Head of caudate nucleus (tissue), 42 donors: ENCODE data around the gene B4GALT6.
"Not testable (repeated sequence)": the region's sequence is repeated elsewhere in the genome, so short reads cannot be mapped to it uniquely, and the experiment has no call there.

ENCODE experiments used
- DNase-seq, 42 donors: peaks; one replicate each; pipeline versions ENCODE4 v3.0.0 to v3.0.0-alpha.2; 2020 to 2021; ENCODE audit warnings: mixed read lengths in 7 of 42
- intact Hi-C: fragments of 100-400 bp; cut with DNase I; formaldehyde crosslinking; loops from one replicate; pipeline ENCODE4 v1.15.0; 2022

B4GALT6 gene, protein sequence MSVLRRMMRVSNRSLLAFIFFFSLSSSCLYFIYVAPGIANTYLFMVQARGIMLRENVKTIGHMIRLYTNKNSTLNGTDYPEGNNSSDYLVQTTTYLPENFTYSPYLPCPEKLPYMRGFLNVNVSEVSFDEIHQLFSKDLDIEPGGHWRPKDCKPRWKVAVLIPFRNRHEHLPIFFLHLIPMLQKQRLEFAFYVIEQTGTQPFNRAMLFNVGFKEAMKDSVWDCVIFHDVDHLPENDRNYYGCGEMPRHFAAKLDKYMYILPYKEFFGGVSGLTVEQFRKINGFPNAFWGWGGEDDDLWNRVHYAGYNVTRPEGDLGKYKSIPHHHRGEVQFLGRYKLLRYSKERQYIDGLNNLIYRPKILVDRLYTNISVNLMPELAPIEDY

DNA sequence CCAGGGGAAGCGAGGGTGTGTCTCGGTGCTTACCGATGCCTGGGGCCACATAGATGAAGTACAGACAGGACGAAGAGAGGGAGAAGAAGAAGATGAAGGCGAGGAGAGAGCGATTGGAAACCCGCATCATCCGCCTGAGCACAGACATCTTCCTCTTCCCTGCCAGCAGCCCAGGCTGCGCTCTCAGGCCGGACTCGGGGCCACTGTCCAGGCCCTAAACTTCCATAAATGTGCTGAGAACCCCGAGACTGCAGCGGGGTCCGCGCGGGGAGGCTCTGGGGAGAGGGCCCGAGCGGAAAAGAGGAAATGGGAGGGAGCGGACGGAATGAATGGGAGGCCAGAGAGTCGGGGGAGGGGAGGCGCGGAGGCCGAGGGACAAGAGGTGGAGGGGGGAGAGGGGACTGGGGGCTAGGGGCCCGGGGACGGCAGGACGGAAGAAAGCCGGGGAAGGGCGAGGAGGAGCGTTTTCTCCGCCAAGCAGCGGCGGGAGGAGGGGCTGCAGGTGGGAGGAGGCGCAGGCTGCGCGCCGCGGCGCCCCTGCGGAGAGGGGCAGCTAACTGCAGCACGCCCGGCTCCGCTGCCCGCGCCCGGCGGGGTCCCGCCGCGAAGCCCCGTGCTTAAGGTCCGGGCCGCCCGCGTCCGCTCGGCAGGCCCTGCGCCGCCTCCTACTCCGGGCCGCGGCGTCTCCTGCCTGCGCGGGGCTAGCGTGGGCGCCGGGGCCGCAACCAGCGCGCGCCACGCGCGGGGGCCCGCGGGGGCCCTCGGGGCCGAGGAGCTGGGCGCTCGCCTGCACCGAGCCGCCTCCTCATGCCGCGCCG, at the start of gene B4GALT6:
Gene B4GALT6 (minus strand): TSS at position 303 of the 818 bp plus-strand sequence. CDS start 155 bp downstream, at position 148.
- intact Hi-C loops = no loop called here
- peak in 37 of 42 donors; percentile 6 to 61 (median 33) for DNase-seq

DNA sequence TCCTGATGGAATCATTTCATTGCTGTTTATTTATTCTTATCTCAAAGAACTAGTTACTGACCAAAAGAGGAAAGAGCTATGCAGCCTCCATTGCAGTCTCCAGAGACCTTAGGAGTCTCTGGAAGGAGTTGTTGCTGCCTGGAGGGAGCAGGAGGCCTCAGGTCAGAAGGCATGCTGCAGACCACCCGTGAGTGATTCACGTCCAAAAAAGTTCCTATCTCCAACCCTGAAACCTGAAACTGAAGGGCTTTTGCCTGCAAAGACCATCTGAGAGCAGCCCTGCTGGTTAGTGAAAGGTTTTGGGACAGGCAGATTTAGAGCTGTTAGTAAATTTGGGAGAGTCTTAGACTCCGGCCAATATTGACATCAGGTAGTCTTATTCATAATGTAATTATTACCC, 47.2 kb upstream of the B4GALT6 start:
- intact Hi-C loops = no loop called here
- DNase-seq = no peak

DNA sequence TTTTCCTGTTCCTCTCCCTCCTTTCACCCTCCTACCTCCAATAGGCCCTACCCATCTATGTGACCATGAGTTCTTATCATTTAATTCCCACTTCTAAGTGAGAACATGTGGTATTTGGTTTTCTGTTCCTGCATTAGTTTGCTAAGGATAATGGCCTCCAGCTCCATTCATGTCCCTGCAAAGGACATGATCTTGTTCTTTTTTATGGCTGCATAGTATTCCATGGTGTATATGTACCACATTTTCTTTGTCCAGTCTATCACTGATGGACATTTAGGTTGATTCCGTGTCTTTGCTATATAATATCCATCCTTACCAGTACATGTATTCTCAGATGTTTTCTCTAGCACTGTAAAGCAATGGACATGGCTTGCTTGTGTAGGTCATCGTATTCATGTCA, 44.8 kb upstream of the B4GALT6 start:
- intact Hi-C loops, DNase-seq: not testable (repeated sequence)

DNA sequence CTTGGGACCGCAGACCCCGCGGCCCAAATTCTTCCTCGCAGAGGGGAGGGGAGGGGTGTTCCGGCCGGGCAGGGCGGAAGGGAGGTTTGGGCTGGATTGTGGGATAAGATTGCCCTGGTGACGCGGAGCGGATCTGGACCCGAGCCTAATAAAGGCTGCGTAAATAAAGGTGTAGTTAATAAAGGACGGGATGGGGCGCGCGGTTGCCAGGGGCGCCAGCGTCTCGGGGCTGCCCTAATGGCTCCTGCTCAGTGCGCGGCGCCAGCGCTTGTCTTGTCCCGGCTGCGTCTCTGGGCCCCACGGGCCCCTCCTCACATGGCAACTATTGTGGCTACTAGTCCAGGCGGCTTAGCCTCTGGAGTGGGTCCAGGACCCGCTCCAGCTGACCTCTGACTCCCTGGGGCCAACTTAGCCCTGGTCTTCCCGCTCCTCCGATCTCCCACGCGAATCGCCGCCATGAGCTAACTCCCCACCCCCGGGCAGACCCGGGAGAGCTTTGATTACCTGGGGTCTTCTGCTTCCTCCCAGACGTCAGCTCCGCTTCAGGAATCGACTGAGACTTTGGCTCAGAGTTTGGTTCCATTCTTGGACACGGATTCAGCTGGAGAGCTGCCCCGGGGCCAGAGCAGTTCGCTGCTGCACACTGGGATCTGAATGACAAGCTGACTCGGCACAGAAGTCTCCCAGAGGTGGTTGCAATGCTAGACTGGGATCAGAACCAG, 39.8 kb upstream of the B4GALT6 start:
- intact Hi-C loops = loop anchor here (2.0 kb wide), 1 partner anchor 167 kb away; no protein-coding TSS in a partner anchor
- peak in 36 of 42 donors; percentile 3 to 54 (median 21) for DNase-seq

DNA sequence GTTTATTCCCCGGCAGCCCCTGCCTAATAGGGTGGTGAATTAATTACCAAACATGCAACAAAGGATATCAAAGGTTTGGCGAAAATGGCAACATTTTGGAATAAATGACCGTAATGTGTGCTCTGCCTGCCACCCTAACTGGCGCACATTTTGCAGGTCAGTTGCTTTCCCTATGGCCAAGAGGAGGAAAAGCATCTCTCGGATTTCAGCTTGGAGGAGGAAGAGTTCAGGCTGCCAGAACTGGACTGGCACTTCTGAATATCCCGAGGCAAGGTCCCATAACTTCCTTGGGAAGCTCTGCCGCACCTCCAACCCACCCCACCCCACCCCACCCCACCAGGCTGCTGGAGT, 39.2 kb upstream of the B4GALT6 start:
- intact Hi-C loops = loop anchor here (2.0 kb wide), 1 partner anchor 167 kb away; no protein-coding TSS in a partner anchor
- no peak for DNase-seq

DNA sequence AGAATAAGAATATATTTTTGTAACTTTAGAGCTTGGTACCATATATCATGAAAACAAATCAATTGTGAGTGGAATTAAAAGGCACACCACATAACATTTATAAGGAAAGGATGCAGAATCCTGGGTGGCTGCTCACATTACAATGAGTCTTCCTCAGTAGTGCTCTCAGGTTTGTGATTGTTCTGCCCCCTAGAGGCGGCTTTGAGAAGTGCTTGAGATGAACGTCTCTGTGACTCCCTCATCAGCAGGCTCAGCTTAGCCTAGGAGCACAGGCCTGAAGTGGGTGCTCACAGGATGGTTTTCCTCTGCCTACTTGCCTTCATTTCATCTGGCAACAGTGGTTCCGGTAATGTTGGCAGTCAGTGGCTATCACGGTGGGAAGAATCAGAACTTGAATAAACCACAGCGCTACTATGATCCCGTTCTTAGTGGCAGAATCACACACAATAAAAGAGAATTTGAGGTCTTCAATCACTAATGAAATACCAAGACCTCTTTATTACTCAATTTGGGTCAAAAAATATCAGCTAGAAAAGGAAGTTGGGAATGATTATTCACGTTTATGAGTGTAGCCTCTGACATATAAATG, 38.1 kb upstream of the B4GALT6 start:
- DNase-seq = peak; percentile 30 to 94 (median 86)
- intact Hi-C loops = loop anchor here (2.0 kb wide), 1 partner anchor 166 kb away; no protein-coding TSS in a partner anchor

DNA sequence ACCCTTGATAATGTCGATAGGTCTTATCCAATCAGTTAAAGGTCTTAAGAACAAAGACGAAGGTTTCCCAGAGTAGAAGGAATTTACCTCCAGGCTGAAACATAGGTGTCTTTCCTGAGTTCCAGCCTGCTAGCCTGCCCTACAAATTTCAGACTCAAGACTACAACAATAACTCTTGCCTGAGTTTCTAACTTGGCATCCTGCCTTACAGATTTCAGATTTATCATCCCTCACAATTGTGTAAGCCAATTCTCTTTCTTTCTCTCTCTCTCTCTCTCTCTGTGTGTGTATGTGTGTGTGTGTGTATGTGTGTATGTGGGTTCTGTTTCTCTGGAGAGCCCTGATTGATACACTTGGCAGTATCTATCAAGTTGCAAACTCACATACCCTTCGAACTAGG, 37.2 kb upstream of the B4GALT6 start:
- intact Hi-C loops = no loop called here
- no peak for DNase-seq

DNA sequence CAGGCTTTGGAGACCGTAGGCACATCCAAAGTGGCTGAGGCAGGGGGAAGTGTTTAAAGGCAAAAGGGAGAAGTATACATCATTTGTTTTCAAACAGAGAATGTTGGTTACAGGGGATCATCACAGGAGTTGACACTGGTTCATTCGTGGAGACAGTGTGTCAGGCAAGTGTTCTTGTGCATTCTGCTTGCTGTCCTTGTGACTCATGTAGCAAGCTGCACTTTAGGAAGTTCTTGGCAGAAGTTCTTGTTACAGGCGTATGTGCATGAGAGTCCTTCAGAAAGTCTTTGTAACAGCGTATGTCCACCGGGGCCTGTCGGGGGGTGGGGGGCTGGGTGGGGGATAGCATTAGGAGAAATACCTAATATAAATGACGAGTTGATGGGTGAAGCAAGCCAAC, 36.5 kb upstream of the B4GALT6 start:
- intact Hi-C loops = no loop called here
- no peak for DNase-seq

DNA sequence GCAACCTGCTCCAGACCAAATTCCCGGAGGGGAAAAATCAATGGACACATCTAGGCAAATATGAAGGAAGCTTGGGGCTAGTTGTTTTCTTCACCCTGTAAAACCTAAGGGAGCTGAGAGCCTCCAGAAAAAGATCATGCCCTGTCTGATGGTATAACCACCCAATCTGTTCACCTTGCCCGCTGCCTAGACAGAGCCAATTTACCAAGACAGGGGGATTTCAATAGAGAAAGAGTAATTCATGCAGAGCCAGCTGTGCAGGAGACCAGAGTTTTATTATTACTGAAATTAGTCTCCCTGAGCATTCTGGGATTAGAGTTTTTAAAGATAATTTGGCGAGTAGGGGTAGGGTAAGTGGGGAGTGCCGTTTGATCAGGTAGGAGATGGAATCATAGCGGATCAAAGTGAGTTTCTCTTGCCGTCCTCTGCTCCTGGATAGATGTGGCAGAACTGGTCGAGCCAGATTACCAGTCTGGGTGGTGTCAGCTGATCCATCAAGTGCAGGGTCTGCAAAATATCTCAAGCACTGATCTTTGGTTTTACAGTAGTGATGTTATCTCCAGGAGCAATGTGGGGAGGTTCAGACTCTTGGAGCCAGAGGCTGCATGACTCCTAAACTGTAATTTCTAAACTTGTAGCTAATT, 35.1 kb upstream of the B4GALT6 start:
- intact Hi-C loops = no loop called here
- no peak for DNase-seq

DNA sequence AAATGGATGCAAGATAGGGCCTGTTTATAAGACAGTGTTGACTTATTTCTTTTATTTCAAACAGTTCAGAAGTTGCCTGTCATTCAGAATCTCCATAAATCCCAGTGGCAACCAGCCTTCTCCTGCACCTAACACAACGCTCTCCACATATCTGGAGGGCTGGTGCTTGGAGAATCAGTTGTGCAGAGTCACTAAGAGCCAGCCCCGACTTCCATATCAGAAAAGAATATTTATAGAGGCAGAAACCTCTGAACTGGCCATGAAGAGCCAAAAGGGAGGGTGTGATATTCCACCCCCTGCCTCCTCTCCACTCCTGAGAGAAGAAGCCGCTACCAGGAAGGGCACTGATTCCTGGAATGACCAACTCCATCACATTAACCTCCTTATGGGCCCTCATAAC, 34.0 kb upstream of the B4GALT6 start:
- no peak for DNase-seq
- intact Hi-C loops = no loop called here

DNA sequence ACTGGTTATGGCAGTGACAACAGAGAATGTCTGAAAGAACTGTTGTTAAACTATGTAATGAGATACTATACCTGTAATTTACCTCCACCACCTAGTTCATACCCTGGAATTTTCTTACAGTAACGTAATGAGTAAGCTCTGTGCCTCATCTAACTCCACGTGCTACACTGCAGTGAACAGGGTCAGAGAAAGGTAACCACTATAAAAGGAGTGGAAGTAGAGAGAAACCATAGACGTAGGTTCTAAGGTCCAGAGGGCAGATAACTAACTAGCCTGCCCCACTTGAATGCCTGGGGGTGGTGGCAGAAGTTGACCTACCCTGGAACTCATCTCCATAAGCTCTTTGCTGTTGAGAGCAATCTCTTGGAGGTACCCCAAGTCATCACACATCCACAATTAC, 32.0 kb upstream of the B4GALT6 start:
- intact Hi-C loops = no loop called here
- no peak for DNase-seq

DNA sequence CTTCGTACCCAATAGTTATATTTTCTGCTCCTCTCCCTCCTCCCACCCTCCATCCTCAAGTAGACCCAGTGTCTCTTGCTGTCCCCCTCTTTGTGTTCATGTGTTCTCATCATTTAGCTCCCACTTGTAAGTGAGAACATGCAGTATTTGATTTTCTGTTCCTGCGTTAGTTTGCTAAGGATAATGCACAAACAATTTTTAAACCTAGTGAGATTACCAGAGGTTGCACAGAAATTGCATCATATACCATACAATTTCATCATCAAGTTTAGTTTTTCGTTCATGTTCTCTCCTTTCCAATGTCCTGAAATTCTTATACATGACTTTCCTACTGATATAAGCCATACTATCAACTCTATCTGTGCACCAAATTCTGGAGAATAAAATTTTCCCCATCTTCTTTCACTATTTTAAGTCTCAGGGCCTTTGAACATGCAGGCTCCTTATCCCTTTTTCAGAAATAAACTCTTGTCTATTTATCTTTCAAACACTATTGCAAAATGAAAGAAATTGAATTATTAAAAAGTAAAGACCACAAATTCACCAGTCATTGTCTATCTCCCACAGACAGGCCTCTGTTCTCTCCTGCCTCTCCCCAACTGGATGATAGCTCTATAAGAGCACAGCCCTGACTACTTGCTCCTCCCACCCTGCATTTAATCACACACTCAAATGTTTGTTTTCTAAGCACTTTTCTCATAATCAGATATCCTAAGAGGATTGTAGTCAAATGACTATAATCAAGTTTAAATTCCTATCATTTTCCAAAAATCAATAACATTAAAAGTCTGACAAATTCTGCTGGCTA, 27.2 kb upstream of the B4GALT6 start:
- DNase-seq = no peak
- intact Hi-C loops = no loop called here

DNA sequence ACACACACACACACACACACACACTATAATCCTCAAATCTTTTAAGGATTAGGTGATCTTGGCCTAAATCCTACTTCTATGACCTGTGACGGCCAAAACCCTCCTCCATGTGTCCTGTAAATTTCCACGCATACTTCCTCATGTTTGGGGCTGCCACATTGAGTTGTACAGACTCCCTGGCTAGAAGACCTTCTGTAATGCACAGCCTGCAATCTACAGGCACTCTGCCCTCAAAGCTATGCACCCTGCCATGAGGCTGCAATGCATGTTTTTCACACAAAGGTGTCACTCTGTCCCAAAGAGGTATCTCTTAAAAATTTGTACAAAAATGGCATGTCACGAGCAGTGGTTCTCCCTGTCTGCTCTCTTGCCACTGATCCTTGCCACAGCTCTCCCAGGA, 26.4 kb upstream of the B4GALT6 start:
- intact Hi-C loops = no loop called here
- no peak for DNase-seq

DNA sequence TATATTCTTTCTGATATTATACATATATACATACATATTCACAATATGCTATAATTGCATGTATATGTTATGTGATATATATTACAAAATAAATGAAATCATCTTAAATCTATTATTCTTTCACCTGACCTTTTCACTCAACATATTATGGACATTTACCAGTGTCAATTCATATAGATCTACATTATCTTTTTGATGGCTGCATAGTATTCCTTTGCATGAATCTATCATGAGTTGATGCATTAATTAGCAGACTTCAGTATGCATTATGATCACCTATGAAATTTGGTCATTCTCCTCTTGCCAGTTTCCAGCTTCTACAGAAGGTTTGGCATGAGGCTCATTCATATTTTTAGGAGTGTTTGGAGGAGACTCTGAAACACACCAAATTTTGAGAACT, 23.4 kb upstream of the B4GALT6 start:
- no peak for DNase-seq
- intact Hi-C loops = no loop called here

DNA sequence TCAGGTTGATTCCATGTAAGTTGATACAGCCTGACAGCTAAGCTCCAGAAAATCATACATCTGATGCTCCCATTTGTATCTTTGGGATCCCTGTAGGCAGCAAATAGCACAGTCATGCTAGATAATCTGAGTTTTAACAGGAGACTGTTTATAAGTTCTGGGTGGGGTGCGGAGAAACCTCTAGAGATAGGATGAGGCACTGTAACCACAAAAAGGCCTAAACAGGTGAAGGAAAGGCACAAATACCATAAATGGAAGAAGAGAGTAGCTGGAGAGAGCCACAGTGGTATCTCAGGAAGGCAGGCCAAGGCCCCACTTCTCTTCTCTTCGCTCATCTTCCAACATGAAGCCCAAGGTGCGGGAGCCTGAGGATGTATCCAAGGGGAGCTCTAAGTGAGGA, 18.1 kb upstream of the B4GALT6 start:
- intact Hi-C loops = no loop called here

DNA sequence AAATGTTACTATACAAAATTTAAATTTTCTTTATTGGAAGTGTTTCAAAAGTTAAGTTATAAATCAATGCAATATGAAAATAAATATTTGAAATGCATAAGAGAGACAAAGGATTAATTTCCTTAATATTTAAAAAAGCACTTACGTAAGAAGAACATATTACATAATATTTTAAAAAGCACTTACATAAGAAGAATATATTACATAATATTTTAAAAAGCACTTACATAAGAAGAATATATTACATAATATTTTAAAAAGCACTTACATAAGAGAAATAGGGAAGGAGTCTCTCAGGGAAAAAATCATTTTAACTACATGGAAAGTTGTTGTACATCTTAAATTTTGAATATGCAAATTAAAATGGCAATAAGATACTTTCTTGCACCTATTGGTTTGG, 17.4 kb upstream of the B4GALT6 start:
- intact Hi-C loops = no loop called here
- DNase-seq = no peak

More for the DNA sequence above, 18.1 kb upstream of the B4GALT6 start:
- no peak for DNase-seq

DNA sequence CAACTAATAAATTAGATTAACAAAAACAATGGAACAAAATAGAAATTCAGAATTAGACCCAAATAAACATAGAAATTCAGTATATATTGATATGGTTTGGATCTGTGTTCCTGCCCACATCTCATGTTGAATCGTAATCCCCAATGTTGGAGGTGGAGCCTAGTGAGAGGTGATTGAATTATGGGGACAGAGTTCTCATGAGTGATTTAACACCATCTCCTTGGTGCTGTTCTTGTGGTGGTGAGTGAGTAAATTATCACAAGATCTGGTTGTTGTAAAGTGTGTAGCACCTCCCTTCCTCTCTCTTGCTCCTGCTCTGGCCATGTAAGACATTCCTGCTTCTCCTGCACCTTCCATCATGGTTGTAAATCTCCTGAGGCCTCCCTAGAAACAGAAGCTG, 16.6 kb upstream of the B4GALT6 start:
- intact Hi-C loops = no loop called here
- DNase-seq = no peak
